ENCODE measurements around the gene PGC.
"Not testable (repeated sequence)": the region's sequence is repeated elsewhere in the genome, so short reads cannot be mapped to it uniquely, and the experiment has no call there.

Gene PGC

GRCh38 chr6:41774841-41775240 lies 27.6 kb upstream of the PGC start:
- Histone ChIP-seq H3K9ac (ENCODE audit: low read depth, low read length) (no peak overlapping the region), H3K27ac (ENCODE audit: low read depth, low read length) (no peak overlapping the region), H3K36me3 (ENCODE audit: control insufficient read depth, insufficient read depth, low read length) (peaks cover 35% of the 10 kb centered on the region), H3K4me1 (ENCODE audit: control insufficient read depth, insufficient read depth, low read length) (0 out of 2 replicates have a peak, but pooled peaks cover 3% of the 10 kb centered on the region), H3K27me3 (ENCODE audit: control insufficient read depth, insufficient read depth, low read length) (no peaks in the 10 kb centered on the region; the same call in 1 of the 2 replicates), H3K4me3 (ENCODE audit: low read depth, low read length) (no peak overlapping the region), H3K9me3 (ENCODE audit: control insufficient read depth, insufficient read depth, low read length) (no peaks in the 10 kb centered on the region)

GRCh38 chr6:41771058-41771983 lies 24.1 kb upstream of the PGC start:
- Histone ChIP-seq H3K9me3 (ENCODE audit: control insufficient read depth, insufficient read depth, low read length) (no peaks in the 10 kb centered on the region), H3K27me3 (ENCODE audit: control insufficient read depth, insufficient read depth, low read length) (no peaks in the 10 kb centered on the region), H3K4me3 (ENCODE audit: low read depth, low read length) (no peak overlapping the region), H3K27ac (ENCODE audit: low read depth, low read length) (no peak overlapping the region), H3K36me3 (ENCODE audit: control insufficient read depth, insufficient read depth, low read length) (peaks cover 30% of the 10 kb centered on the region), H3K9ac (ENCODE audit: low read depth, low read length) (no peak overlapping the region), H3K4me1 (ENCODE audit: control insufficient read depth, insufficient read depth, low read length) (no peaks in the 10 kb centered on the region)

DNA sequence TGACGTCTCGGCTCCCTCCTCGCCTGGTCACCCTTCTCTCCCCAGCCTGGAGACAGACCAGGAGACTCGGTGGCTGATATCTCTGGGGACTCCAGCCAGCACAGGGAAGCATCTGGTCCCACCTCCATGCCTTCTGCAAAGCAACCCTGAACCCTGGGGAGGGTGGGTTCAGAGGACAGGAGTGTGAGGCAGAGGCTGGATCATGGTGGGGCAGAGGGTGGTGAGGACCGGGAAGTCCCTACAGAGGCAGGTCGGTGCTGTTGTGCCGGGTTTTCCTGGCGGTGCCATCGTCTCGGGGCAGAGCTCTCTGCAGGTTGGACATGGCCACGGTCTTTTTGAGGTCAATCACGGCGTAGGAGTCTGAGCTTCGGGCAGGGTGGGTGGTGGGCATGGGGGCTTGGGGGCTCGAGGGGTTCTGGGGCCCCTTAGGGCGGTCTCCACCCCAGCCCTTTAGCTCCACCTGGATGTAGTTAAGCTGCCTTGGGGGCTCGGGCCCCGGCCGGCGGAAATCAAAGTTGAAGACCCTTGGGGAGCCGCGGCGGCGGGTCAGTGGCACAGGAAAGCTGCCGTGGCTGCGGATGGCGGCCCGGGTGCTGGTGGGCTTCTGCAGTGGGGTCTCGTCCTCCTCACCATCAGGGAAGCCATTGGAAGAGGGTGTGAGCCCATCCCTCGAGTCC lies 23.3 kb upstream of the PGC start:
- Histone ChIP-seq H3K4me1 (ENCODE audit: control insufficient read depth, insufficient read depth, low read length) (no peaks in the 10 kb centered on the region), H3K27me3 (ENCODE audit: control insufficient read depth, insufficient read depth, low read length) (no peaks in the 10 kb centered on the region), H3K36me3 (ENCODE audit: control insufficient read depth, insufficient read depth, low read length) (peaks cover 30% of the 10 kb centered on the region), H3K9ac (ENCODE audit: low read depth, low read length) (no peak overlapping the region), H3K27ac (ENCODE audit: low read depth, low read length) (no peak overlapping the region), H3K9me3 (ENCODE audit: control insufficient read depth, insufficient read depth, low read length) (no peaks in the 10 kb centered on the region), H3K4me3 (ENCODE audit: low read depth, low read length) (no peak overlapping the region)

DNA sequence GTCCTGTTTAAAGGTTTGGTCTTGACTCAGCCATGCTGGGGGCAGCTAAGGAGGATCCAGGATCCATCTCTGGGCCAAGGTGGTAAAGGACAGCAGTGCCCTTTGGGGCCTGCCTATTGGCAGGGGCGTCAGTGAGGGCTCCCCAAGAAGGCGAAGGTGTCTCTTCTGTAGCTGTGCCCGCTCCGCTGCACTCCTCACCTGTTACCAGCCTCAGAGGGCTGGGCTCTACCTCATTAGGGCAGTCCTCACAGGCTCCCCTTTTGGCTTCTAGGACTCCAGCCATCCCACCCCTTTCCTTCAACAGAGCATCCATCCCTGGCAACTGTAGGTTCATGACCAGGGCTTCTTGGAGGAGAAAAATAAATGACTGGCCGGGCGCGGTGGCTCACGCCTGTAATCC lies 22.2 kb upstream of the PGC start:
- H3K27ac ChIP-seq (ENCODE audit: low read depth, low read length): peak overlapping the region; percentile 40
- no peaks in the 10 kb centered on the region for H3K27me3 ChIP-seq (ENCODE audit: control insufficient read depth, insufficient read depth, low read length)
- H3K4me1 ChIP-seq (ENCODE audit: control insufficient read depth, insufficient read depth, low read length): no peaks in the 10 kb centered on the region
- H3K9ac ChIP-seq (ENCODE audit: low read depth, low read length): no peak overlapping the region
- H3K9me3 ChIP-seq (ENCODE audit: control insufficient read depth, insufficient read depth, low read length): no peaks in the 10 kb centered on the region
- no peak overlapping the region for H3K4me3 ChIP-seq (ENCODE audit: low read depth, low read length)
- peaks cover 19% of the 10 kb centered on the region for H3K36me3 ChIP-seq (ENCODE audit: control insufficient read depth, insufficient read depth, low read length)

GRCh38 chr6:41768545-41769308 lies 21.5 kb upstream of the PGC start:
- Histone ChIP-seq H3K9me3 (ENCODE audit: control insufficient read depth, insufficient read depth, low read length) (no peaks in the 10 kb centered on the region), H3K27me3 (ENCODE audit: control insufficient read depth, insufficient read depth, low read length) (no peaks in the 10 kb centered on the region), H3K36me3 (ENCODE audit: control insufficient read depth, insufficient read depth, low read length) (peaks cover 16% of the 10 kb centered on the region; the same call in 1 of the 2 replicates), H3K4me3 (ENCODE audit: low read depth, low read length) (no peak overlapping the region), H3K9ac (ENCODE audit: low read depth, low read length) (no peak overlapping the region), H3K27ac (ENCODE audit: low read depth, low read length) (peak overlapping the region; percentile 40), H3K4me1 (ENCODE audit: control insufficient read depth, insufficient read depth, low read length) (no peaks in the 10 kb centered on the region)

GRCh38 chr6:41767112-41767833 lies 20.1 kb upstream of the PGC start:
- H3K27me3 ChIP-seq (ENCODE audit: control insufficient read depth, insufficient read depth, low read length): no peaks in the 10 kb centered on the region
- H3K4me3 ChIP-seq (ENCODE audit: low read depth, low read length): no peak overlapping the region
- H3K27ac ChIP-seq (ENCODE audit: low read depth, low read length): no peak overlapping the region
- no peak overlapping the region for H3K9ac ChIP-seq (ENCODE audit: low read depth, low read length)
- H3K36me3 ChIP-seq (ENCODE audit: control insufficient read depth, insufficient read depth, low read length): peaks cover 10% of the 10 kb centered on the region; the same call in 1 of the 2 replicates
- no peaks in the 10 kb centered on the region for H3K9me3 ChIP-seq (ENCODE audit: control insufficient read depth, insufficient read depth, low read length)
- no peaks in the 10 kb centered on the region for H3K4me1 ChIP-seq (ENCODE audit: control insufficient read depth, insufficient read depth, low read length)

GRCh38 chr6:41766043-41766664 lies 19.0 kb upstream of the PGC start:
- not testable (repeated sequence) for H3K27me3 ChIP-seq (ENCODE audit: control insufficient read depth, insufficient read depth, low read length); H3K4me1 ChIP-seq (ENCODE audit: control insufficient read depth, insufficient read depth, low read length); H3K27ac ChIP-seq (ENCODE audit: low read depth, low read length); H3K36me3 ChIP-seq (ENCODE audit: control insufficient read depth, insufficient read depth, low read length); H3K9ac ChIP-seq (ENCODE audit: low read depth, low read length); H3K4me3 ChIP-seq (ENCODE audit: low read depth, low read length); H3K9me3 ChIP-seq (ENCODE audit: control insufficient read depth, insufficient read depth, low read length)

DNA sequence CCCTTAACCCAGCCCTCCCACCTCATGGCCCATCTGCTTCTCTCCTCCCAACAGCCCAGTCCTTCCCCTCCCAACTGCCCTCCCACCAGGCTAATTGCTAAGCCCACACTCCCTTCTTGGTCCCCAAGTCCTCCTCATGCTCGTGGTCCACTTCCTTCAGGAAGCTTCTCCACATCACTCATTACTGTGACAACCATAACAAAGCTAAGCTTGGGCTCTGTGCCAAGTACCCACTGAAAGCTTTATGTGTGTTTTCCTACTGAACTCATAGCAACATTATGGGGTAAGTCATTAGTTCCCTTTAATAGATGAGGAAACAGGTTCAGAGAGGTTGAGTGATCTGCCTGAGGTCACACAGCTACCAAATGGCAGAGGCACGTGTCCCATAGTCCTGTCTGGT lies 16.3 kb upstream of the PGC start:
- Histone ChIP-seq H3K9ac (ENCODE audit: low read depth, low read length) (no peak overlapping the region), H3K36me3 (ENCODE audit: control insufficient read depth, insufficient read depth, low read length) (no peaks in the 10 kb centered on the region), H3K9me3 (ENCODE audit: control insufficient read depth, insufficient read depth, low read length) (no peaks in the 10 kb centered on the region), H3K27ac (ENCODE audit: low read depth, low read length) (no peak overlapping the region), H3K4me3 (ENCODE audit: low read depth, low read length) (no peak overlapping the region), H3K27me3 (ENCODE audit: control insufficient read depth, insufficient read depth, low read length) (no peaks in the 10 kb centered on the region), H3K4me1 (ENCODE audit: control insufficient read depth, insufficient read depth, low read length) (no peaks in the 10 kb centered on the region)

DNA sequence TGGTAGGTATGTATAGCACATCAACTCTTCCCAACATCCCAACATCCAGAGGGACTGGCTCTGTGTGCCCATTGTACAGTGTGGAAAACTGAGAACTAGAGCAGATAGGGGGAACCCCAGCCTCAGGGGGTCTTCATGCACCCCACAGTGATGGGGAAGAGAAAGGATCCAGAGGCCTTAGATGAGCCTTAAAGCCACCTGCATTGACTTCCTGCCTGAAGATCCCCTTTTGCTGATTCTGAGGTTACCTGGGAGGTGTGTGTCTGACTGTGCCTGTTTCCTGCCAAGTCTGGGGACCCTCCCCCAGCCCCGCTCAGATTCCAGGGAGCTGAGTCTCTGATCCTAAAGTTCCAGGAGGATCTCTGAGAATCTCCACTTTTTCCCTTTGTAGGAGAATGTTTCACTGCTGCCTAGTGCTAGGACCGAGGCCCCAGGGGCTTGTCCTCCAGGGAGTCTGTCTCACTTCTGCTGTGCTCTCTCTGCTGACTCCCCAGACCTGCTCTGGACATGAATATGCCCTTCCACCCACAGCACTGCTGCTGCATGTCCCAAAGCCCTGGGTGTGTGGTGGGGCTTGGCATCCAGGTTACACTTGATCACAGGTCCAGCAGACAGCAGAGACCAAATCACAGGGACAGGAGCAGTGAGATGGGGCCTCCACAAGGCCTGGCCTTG lies 12.8 kb upstream of the PGC start:
- Histone ChIP-seq H3K4me3 (ENCODE audit: low read depth, low read length) (no peak overlapping the region), H3K36me3 (ENCODE audit: control insufficient read depth, insufficient read depth, low read length) (no peaks in the 10 kb centered on the region), H3K4me1 (ENCODE audit: control insufficient read depth, insufficient read depth, low read length) (no peaks in the 10 kb centered on the region), H3K27me3 (ENCODE audit: control insufficient read depth, insufficient read depth, low read length) (no peaks in the 10 kb centered on the region), H3K9me3 (ENCODE audit: control insufficient read depth, insufficient read depth, low read length) (no peaks in the 10 kb centered on the region), H3K9ac (ENCODE audit: low read depth, low read length) (no peak overlapping the region), H3K27ac (ENCODE audit: low read depth, low read length) (no peak overlapping the region)

Measured in HUES48 (cell line).